HG02571 (cell line): ENCODE data around the gene DDX54.

Experiments
- ATAC-seq: cut with Tn5 transposase; IDR thresholded peaks from one replicate; pipeline ENCODE4 v1.9.1; 2021; ENCODE audit warnings: mild to moderate bottlenecking, moderate library complexity; ENCODE audit not compliant: unreplicated experiment

Gene DDX54

DNA sequence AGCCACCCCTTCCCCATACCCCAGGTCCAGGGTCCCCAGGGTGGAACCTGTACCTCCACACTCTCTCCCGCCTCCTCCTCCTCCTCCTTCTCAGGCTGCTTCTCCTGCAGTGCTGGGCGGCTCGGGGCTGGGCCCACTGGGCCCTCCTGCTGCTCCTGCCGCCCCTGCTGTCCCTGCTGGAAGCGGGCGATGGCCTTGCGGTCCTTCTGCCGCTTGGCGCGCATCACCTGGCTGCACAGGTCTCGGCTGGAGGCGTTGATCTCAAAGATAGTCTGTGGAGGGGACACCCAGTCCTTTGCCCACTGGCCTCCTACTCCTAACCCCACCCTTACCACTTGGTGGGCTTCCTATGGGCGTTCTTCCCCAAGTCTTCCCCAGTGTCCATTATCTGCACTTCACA, 21.3 kb downstream of the DDX54 start:
- no peak for ATAC-seq

DNA sequence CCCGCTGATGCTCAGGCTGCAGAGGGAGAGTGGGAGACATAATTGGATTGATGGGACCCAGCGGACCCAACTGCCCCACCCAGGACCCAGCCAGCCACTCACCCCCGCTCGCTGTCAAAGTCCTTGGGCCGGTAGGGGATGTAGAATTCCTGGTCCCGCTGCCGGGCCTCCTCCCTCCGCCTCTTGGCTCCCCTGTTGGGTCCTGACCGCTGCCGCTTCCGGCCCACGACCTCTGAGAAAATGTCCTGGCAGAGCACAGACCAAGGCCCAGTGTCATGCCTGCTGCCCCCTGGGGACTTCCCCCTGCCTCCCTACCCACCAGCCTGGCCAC, 22.3 kb downstream of the DDX54 start:
- ATAC-seq = no peak

DNA sequence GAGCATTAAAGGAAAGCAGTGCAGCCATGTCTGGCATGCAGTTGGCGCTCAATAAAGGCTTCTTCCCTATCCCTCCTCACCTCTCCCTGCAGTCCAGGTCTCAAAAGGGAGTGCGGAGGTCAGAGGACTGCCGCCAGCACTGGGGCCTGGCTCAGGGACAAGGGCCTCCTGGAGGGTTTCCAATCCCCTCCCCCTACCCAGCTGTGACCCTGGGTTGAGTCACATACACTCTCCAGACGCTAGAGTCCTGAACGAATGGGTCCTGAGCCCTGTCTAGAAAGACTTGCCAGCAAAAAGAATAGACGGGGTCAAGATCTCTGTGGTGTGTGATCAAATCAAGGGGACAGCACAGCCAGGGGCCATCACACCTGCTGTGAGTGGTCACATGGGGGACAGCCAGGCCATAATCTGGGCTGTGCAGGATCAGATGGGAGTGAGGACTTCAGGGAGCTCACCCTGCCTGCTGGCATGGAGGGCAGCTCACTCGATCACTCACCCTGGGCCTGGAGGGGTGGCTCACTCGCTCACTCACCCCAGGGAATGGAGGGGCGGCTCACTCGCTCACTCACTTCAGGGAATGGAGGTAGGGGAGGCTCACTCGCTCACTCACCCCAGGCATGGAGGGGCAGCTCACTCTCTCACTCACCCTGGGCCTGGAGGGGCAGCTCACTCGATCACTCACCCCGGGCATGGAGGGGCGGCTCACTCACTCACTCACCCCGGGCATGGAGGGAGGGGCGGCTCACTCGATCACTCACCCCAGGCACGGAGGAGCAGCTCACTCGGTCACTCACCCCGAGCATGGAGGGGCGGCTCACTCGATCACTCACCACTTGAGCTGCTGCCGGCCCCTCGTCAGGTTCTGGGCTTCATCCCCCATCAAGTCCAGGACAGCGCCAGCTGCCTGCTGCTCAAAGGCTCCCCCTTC, 22.9 kb downstream of the DDX54 start:
- no peak for ATAC-seq

DNA sequence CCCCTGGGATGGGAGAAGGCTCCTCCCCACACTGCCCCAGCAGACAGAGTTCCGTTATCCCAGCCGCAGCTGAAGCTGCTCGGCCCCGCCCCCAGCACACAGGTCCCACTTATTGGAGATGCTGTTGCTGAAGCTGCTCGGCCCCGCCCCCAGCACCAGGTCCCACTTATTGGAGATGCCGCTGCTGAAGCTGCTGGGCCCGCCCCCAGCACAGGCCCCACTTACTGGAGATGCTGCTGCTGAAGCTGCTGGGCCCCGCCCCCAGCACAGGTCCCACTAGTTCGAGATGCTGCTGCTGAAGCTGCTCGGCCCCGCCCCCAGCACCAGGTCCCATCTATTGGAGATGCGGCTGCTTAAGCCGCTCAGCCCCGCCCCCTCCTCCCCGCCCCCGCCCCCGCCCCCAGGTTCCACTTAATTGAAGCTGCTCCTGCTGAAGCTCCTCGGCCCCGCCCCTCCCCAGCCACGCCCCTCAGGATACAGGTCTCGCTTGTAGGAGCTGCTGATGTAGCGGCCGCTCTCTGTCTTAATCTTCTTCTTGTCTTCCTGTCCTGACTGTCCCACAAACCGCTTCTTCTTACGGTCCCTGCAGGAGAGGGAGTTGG, 23.8 kb downstream of the DDX54 start:
- ATAC-seq = no peak

DNA sequence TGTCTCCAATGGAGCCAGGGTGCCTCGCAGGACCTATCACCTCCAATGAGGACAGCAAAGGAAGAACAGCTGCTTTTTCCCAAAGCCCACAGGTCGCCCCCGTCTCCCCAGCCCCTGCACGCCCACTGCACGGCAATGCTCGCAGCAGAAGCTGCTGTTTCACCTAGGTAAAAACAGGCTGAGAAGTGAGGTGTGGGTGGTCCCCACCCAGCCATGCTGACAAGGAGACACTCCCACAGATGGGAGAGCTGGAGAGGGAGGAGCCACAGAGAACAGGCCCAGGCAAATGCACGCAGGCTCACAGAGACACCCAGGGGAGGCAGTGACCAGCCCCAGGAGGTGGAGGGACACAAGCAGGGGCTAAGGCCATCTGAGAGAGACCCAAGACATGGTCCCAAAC, 25.3 kb downstream of the DDX54 start:
- no peak for ATAC-seq

DNA sequence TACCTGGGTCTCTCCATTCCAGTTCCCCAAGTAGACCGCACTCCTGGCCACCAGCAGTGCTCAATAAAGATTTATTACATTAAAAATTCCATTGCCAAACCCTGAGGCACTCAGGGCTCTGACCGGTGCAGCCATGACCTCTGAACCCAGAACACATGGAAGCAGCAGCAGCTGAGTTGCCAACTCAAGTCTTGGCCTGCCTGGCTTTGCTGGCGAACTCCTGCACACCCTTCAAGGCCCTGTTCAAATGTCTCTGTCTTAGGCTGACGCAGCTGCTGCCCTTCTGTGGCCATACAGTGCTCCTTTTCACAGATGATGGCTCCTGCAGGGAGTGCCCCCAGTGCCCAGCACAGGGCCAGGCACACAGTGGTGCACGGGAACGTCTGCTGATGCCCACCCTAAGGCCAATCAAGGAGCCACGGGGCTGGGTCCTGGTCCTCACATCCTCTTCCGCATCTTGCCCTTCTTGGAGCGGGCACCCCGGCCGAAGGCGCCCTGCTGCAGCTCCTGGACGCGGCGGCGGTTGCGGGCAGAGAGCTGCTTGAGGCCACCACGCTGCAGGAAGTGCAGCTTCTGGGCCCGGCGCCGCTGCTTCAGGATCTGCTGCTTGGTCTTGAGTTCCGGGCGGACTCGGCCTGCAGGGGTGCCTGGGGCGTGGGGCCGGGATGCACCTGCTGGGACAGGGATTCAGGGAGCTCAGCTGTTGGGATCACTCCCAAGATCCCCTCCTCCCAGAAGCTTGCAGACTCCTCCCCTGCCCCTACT, 26.7 kb downstream of the DDX54 start:
- ATAC-seq = no peak

DNA sequence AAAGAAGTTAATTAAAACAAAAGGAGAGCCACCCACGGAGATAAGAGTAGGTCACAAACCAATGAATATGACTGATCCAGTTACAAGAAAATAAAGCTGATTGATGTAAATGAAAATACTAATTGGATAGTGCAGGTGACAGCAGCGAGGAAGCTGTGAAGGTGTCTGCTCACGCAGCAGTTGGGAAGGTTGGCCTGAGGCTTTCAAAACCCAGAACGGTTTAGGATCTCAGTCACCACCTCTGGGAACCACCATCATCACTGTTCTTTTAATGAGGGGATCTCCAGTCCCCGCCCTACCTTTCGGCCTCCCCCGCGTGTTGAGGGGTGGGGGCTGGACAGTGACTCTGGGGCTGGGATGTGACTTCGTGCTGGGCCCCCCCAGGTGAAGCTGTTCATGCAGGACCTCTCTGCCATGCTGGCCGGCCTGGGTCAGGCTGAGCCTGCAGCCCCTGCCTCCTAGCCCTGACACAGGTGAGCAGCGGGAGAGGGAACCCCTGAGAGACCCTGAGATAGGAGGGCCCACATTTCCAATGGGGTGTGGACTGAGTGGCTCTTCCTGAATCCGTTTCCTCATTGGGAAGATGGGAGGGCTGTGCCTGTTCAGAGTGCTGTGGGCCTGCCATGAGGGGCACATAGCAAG, 27.9 kb downstream of the DDX54 start:
- no peak for ATAC-seq

DNA sequence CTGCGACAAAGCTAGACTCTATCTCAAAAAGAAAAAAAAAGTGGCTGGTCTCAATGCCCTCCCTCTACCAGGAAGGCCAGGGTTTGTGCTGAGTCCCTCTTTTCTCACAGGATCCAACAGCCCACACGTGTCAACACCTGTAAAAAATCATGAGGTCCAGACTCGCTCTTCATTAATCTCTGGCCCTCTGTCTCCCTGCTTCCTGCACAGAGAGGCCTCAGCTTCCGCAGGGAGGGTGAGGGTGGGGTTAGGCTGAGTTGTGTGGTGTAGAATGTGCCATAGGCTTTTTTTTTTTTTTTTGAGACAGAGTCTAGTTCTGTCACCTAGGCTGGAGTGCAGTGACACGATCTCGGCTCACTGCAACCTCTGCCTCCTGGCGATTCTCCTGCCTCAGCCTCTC, 29.6 kb downstream of the DDX54 start:
- no peak for ATAC-seq

DNA sequence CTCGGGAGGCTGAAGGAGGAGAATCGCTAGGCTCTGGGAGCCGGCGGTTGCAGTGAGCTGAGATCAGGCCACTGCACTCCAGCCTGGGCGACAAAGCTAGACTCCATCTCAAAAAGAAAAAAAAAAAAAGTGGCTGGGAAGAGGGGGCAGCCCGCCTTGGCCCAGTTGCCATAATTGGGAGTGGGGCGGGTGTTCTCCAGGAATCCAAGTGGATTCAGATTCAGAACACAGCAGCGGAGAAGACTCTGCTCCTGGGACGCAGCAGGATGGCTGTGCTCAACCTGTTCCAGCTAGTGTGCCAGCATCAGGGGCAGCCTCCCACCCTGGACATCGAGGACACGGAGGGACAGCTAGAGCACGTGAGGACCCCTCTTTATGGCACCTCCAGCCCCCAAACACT, 30.2 kb downstream of the DDX54 start:
- ATAC-seq = no peak

DNA sequence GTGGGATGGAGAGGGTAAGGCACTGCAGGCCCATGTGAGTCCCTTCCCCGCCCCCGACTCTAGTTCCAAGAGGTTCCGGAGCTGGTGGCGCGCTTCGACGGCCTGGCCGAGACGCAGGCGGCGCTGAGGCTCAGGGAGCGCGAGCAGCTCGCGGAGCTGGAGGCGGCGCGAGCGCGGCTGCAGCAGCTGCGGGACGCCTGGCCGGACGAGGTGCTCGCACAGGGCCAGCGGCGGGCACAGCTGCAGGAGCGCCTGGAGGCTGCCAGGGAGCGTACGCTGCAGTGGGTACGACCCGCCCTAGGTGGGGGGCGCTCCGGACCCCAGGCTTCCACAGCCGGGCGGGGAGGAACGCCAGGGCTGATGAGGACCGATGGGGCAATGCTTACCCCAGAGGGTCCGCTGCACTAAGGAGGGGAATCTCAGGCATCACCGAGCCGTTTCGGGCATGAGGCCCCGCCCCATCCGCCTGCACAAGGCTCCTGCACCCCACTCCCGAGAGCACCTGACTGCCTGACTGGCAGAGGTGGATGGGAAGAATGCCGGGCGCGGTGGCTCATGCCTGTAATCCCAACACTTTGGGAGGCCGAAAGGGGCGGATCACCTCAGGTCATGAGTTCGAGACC, 30.8 kb downstream of the DDX54 start:
- ATAC-seq = no peak

DNA sequence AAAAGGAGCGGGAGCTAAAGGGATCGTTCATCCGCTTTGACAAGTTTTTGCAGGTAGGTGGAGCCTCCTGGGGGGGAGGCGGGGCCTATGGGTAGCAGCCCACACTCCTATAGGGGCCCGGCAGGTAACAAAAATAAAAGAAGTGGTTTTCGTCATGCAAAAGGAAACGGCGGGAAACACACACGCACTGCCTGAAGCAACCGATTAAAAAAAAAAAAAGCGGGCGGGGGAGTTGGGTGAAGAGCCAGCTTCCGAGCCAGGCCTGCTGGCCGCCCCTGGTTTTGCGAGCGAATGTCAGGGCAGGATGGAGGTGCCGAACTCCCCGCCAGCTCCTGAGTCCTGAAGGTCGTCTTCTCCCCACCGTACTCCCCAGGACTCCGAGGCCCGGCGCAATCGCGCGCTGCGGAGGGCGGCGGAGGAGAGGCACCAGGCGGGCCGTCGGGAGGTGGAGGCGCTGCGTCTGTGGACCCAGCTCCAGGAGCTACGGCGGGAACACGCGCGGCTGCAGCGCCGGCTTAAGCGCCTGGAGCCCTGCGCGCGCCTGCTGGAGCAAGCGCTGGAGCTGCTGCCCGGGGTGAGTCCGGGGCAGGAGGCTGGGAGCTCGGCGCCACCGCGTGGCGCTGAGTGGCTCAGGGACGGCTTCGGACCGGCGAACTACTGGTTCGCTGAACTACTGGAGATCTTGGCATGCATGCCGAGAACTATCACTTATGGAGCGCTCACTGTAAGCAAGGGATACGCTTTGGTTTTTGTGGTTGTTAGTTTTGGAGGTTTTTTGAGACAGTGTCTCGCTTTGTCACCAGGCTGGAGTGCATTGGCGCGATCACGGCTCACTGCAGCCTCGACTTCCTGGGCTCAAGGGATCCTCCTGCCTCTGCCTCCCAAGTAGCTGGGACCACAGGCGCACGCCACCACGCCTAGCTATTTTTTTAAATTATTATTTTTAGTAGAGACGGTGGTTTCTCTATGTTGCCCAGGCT, 32.2 kb downstream of the DDX54 start:
- no peak for ATAC-seq

DNA sequence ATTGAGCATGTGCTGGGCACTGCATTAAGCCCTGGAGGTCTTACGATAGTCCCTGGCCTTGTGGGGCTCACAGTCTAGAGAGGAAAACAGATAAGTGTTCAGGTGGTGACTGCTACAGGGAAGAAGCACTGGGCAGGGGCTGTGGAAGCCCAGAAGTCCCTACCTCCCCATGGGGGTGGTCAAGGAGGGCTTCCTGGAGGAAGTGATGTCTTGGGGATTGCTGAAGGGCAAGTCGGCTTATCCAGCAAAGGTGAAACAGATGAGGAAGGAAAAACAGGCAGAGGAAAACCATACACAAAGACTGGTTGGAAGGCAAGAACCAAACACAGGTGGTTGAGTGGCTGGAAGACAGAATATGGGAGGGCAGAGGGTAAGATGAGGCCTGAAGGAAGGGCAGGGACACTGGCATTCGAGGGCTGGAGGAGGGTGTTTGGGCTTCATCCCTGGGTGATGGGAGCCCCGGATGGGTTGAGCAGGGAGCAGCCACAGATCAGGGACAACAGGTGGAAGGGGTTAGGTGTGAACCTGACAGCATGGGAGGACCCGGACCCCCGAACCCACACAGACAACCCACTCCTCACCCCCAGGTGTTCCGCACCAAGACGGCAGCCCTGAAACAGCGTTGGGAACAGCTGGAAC, 33.0 kb downstream of the DDX54 start:
- no peak for ATAC-seq

DNA sequence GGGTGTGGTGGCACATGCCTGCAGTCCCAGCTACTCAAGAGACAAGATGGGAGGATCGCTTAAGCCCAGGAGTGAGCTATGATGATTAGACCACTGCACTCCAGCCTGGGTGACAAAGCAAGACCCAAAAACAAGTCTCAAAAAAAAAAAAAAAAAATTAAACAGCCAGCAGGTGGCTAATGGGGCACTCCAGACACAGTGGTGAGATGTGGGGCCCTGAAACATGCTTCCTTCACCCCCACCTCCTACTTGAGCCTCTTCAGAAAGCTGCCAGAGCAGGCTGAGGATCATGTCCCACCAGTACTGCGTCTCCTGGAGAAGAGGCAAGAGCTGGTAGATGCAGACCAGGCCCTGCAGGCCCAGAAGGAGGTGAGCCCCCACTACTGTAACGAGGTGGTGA, 33.6 kb downstream of the DDX54 start:
- ATAC-seq = no peak

DNA sequence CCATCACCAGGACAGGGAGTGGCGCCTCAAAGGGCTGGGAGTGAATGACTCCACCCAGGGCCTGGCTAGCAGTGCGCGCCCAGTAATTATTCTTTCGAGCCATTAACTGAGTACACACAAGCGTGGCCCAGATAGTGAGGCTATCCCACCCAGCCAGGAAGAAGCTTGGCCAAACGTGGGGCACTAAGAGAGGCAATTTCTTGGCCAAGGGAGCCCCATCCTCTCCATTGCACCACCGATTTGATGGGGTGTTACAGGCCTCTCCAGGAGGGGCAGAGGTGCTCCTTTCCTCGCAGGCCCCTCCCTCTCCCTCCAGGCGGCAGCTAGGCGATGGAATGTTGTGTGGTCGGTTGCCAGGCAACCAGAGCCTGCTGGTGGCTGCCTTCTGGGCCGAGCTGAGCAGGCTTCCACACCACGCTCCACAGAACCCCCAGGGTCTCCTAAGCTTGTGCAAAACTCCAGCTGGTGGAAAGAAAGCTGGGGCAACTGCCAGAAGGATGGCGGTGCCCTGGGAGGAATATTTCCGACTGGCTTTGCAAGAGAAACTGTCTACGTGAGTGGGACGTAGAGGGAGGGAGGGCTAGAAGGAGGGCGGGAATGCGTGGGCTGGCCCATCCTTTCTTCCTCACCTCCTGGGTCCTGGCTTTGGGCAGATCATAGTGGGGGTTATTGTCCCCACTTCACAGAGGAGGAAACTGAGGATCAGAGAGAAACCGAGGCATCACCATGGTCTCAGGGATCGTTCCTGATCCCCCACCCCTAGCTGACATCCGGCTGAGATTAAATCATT, 35.7 kb downstream of the DDX54 start, which contains the start of gene CFAP73:
TSS of gene CFAP73 (plus strand) at position 364 of the 790 bp plus-strand sequence. CDS start at position 498, 134 bp downstream.
- ATAC-seq = no peak

DNA sequence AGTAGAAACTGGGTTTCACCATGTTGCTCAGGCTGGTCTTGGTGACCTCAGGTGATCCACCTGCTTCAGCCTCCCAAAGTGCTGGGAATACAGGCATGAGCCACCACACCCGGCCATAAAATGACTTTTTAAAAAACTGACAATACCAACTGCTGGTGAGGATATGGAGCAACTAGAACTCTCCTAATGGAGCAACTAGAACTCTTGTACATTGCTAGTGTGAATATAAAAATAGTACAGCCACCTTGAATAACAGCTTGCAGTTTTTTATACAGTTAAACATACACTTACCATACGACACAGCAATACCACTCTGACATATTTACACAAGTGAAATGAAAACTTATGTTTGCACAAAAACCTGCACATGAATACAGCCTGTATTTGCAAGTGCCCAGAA, 38.3 kb downstream of the DDX54 start:
- no peak for ATAC-seq

DNA sequence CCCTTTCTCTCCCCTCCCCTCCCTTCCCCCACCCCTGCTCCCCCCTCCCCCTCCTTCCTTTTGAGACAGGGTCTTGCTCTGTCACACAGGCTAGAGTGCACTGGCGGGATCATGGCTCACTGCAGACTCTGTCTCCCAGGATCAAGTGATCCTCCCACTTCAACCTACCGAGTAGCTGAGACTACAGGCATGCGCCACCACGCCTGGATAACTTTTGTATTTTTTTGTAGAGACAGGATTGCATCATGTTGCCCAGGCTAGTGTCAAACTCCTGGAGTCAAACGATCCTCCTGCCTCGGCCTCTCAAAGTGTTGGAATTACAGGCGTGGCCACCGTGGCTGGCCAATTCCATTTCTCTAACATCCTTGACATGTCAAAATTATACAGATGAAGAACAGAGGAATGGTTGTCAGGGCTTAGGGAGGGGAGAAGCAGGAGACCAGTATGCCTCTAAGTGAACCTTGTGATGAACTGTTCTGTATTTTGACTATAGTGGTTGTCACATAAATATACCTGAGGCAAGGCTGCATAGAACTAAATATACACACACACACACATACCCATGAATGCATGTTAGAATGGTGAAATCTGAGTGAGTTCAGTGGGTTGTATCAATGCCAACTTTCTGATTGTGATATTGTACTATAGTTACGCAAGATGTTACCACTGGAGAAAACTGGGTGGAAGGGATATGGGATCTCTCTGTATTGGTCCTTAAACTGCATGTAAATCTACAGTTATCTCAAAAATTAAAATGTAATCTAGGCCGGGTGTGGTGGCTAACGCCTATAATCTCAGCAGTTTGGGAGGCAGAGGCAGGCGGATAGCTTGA, 39.3 kb downstream of the DDX54 start:
- ATAC-seq = no peak

DNA sequence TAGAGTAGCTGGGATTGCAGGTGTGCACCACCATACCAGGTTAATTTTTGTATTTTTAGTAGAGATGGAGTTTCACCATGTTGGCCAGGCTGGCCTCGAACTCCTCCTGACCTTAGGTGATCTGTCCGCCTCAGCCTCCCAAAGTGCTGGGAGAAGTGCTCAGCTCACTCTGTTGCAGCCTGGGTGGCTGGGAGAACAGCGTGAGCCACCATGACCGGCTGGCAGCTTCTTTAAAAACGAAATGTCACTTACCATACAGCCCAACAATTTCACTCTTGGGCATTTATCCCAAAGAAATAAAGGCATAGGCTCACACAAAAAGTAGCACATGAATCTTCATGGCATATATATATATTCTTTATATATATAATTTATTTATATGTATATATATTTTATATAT, 40.5 kb downstream of the DDX54 start:
- no peak for ATAC-seq

DNA sequence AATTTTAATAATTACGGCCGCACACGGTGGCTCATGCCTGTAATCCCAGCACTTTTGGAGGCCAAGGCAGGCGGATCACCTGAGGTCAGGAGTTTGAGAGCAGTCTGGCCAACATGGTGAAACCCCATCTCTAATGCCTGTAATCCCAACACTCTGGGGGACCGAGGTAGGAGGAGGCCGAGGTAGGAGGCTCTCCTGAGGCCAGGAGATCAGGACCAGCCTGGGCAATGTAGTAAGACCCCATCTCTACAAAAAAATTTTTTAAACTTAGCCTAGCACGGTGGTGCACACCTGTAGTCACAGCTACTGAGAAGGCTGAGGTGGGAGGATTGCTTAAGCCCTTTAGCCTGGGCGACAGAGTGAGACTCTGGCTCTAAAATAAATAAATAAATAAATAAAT, 41.3 kb downstream of the DDX54 start:
- ATAC-seq = no peak
